Astrocyte (in vitro differentiated cells and primary cell): ENCODE data around the gene TAF1B.
"Not testable (repeated sequence)": the region's sequence is repeated elsewhere in the genome, so short reads cannot be mapped to it uniquely, and the experiment has no call there.

Experiments
- CTCF ChIP-seq: IDR thresholded peaks from 2 replicates; pipeline ENCODE4 v1.5.1; 2011; ENCODE audit warnings: low read depth, mild to moderate bottlenecking, inconsistent platforms, low read length, moderate library complexity; ENCODE audit not compliant: insufficient read depth
- EZH2 ChIP-seq: IDR thresholded peaks from 2 replicates; pipeline ENCODE4 v1.6.1; 2012; ENCODE audit warnings: mild to moderate bottlenecking, low read length, inconsistent platforms; ENCODE audit not compliant: insufficient read depth

GRCh38 chr2:9835068-9835467 lies 8.2 kb upstream of the TAF1B start:
- TF ChIP-seq CTCF, EZH2: not testable (repeated sequence)
